ENCODE results near the gene ZWINT.
A peak's percentile ranks its signal among the peaks of the same experiment; 100 is the strongest.

Gene ZWINT

DNA sequence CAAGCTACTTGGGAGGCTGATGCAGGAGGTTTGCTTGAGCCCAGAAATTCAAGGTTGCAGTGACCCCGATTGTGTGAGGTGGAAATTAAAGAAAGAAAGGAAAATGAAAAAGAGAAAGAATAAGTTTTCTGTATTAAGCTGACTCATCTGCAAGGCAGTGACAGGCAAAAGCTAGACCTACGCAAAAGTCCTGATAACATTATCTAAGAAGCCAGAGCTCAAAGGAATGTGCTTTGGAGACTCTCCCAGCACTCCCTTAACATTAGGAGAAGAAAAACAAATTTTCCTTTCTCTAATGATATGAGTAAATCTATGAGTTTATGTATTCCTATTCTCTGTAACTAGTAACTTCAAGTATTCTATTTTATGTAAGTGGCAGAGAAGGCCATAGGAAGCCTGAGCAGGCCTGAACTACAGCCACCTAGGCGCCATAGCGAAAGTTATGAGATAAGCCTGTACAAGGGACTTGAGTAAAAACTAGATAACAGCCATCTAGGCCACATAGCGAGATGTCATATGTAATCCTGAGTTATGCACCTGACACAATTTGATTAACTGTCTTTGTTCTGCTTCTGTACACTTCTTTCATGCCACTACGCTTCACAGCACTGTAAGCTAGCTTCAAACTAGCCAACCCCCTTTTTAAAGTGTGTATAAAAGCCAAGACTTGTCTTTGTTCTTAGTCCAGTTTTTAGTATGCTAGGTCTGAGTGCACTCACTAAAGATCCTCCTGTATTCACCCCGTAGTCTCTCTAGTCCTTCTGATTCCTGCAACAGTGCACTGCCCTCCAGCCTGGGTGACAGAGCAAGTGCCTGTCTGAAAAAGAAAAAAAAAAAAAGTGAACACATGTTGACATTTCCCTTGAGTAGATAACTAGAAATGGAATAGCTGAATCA, 9.4 kb upstream of the ZWINT start (continued):
- TF ChIP-seq, protein P1, sequence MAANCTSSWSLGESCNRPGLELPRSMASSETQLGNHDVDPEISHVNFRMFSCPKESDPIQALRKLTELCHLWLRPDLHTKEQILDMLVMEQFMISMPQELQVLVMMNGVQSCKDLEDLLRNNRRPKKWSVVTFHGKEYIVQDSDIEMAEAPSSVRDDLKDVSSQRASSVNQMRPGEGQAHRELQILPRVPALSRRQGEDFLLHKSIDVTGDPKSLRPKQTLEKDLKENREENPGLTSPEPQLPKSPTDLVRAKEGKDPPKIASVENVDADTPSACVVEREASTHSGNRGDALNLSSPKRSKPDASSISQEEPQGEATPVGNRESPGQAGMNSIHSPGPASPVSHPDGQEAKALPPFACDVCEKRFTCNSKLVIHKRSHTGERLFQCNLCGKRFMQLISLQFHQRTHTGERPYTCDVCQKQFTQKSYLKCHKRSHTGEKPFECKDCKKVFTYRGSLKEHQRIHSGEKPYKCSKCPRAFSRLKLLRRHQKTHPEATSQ (tag by site-specific recombination; IDR thresholded peaks at IDR 0.05), result no peak
- TF ChIP-seq, protein P2, sequence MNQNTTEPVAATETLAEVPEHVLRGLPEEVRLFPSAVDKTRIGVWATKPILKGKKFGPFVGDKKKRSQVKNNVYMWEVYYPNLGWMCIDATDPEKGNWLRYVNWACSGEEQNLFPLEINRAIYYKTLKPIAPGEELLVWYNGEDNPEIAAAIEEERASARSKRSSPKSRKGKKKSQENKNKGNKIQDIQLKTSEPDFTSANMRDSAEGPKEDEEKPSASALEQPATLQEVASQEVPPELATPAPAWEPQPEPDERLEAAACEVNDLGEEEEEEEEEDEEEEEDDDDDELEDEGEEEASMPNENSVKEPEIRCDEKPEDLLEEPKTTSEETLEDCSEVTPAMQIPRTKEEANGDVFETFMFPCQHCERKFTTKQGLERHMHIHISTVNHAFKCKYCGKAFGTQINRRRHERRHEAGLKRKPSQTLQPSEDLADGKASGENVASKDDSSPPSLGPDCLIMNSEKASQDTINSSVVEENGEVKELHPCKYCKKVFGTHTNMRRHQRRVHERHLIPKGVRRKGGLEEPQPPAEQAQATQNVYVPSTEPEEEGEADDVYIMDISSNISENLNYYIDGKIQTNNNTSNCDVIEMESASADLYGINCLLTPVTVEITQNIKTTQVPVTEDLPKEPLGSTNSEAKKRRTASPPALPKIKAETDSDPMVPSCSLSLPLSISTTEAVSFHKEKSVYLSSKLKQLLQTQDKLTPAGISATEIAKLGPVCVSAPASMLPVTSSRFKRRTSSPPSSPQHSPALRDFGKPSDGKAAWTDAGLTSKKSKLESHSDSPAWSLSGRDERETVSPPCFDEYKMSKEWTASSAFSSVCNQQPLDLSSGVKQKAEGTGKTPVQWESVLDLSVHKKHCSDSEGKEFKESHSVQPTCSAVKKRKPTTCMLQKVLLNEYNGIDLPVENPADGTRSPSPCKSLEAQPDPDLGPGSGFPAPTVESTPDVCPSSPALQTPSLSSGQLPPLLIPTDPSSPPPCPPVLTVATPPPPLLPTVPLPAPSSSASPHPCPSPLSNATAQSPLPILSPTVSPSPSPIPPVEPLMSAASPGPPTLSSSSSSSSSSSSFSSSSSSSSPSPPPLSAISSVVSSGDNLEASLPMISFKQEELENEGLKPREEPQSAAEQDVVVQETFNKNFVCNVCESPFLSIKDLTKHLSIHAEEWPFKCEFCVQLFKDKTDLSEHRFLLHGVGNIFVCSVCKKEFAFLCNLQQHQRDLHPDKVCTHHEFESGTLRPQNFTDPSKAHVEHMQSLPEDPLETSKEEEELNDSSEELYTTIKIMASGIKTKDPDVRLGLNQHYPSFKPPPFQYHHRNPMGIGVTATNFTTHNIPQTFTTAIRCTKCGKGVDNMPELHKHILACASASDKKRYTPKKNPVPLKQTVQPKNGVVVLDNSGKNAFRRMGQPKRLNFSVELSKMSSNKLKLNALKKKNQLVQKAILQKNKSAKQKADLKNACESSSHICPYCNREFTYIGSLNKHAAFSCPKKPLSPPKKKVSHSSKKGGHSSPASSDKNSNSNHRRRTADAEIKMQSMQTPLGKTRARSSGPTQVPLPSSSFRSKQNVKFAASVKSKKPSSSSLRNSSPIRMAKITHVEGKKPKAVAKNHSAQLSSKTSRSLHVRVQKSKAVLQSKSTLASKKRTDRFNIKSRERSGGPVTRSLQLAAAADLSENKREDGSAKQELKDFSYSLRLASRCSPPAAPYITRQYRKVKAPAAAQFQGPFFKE (tag by site-specific recombination; IDR thresholded peaks at IDR 0.05; ENCODE audit: borderline replicate concordance), result no peak
- TF ChIP-seq ZNF292 (tag by site-specific recombination; IDR thresholded peaks at IDR 0.05; ENCODE audit: borderline replicate concordance, low read depth), result no peak
- TF ChIP-seq ZNF121 (tag by site-specific recombination; IDR thresholded peaks at IDR 0.05), result no peak
- TF ChIP-seq ZNF510 (tag by site-specific recombination; IDR thresholded peaks at IDR 0.05; ENCODE audit: insufficient replicate concordance), result no peak
- no peak for TF ChIP-seq ZBTB8A (tag by site-specific recombination; IDR thresholded peaks at IDR 0.05)
- TF ChIP-seq, protein P3, sequence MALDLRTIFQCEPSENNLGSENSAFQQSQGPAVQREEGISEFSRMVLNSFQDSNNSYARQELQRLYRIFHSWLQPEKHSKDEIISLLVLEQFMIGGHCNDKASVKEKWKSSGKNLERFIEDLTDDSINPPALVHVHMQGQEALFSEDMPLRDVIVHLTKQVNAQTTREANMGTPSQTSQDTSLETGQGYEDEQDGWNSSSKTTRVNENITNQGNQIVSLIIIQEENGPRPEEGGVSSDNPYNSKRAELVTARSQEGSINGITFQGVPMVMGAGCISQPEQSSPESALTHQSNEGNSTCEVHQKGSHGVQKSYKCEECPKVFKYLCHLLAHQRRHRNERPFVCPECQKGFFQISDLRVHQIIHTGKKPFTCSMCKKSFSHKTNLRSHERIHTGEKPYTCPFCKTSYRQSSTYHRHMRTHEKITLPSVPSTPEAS (tag by site-specific recombination; IDR thresholded peaks at IDR 0.05), result no peak
- TF ChIP-seq ZNF610 (tag by site-specific recombination; IDR thresholded peaks at IDR 0.05; ENCODE audit: borderline replicate concordance), result peak; percentile 67; the same call in 1 of the 2 replicates
- no peak for TF ChIP-seq MEIS1 (CRISPR knock-in tag; IDR thresholded peaks at IDR 0.05; ENCODE audit: borderline replicate concordance)
- no peak for TF ChIP-seq ZNF670 (tag by site-specific recombination; IDR thresholded peaks at IDR 0.05; ENCODE audit: low read depth)
- no peak for TF ChIP-seq ZNF174 (tag by site-specific recombination; IDR thresholded peaks at IDR 0.05)
- TF ChIP-seq KLF8 (tag by site-specific recombination; IDR thresholded peaks at IDR 0.05), result no peak
- no peak for TF ChIP-seq SP2 (tag by site-specific recombination; IDR thresholded peaks at IDR 0.05)
- no peak for TF ChIP-seq KLF9 (tag by site-specific recombination; IDR thresholded peaks at IDR 0.05; ENCODE audit: low read depth)
- TF ChIP-seq ZBTB7A (tag by site-specific recombination; IDR thresholded peaks at IDR 0.05; ENCODE audit: low read depth), result no peak
- TF ChIP-seq ZBTB48 (tag by site-specific recombination; IDR thresholded peaks at IDR 0.05), result no peak
- no peak for TF ChIP-seq ZNF114 (tag by site-specific recombination; IDR thresholded peaks at IDR 0.05)
- TF ChIP-seq, protein P4, sequence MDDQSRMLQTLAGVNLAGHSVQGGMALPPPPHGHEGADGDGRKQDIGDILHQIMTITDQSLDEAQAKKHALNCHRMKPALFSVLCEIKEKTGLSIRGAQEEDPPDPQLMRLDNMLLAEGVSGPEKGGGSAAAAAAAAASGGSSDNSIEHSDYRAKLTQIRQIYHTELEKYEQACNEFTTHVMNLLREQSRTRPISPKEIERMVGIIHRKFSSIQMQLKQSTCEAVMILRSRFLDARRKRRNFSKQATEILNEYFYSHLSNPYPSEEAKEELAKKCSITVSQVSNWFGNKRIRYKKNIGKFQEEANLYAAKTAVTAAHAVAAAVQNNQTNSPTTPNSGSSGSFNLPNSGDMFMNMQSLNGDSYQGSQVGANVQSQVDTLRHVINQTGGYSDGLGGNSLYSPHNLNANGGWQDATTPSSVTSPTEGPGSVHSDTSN (CRISPR knock-in tag; IDR thresholded peaks at IDR 0.05), result no peak
- TF ChIP-seq ZNF223 (tag by site-specific recombination; IDR thresholded peaks at IDR 0.05), result no peak
- TF ChIP-seq ZNF830 (tag by site-specific recombination; IDR thresholded peaks at IDR 0.05; ENCODE audit: low read depth), result no peak
- TF ChIP-seq, protein P5, sequence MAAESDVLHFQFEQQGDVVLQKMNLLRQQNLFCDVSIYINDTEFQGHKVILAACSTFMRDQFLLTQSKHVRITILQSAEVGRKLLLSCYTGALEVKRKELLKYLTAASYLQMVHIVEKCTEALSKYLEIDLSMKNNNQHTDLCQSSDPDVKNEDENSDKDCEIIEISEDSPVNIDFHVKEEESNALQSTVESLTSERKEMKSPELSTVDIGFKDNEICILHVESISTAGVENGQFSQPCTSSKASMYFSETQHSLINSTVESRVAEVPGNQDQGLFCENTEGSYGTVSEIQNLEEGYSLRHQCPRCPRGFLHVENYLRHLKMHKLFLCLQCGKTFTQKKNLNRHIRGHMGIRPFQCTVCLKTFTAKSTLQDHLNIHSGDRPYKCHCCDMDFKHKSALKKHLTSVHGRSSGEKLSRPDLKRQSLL (tag by site-specific recombination; IDR thresholded peaks at IDR 0.05), result no peak
- TF ChIP-seq ZNF561 (tag by site-specific recombination; IDR thresholded peaks at IDR 0.05; ENCODE audit: borderline replicate concordance), result no peak
- no peak for TF ChIP-seq ZNF707 (tag by site-specific recombination; IDR thresholded peaks at IDR 0.05)
- no peak for TF ChIP-seq ZNF350 (tag by site-specific recombination; IDR thresholded peaks at IDR 0.05)
- TF ChIP-seq ZNF157 (tag by site-specific recombination; IDR thresholded peaks at IDR 0.05), result no peak
- no peak for TF ChIP-seq ZNF138 (tag by site-specific recombination; IDR thresholded peaks at IDR 0.05; ENCODE audit: borderline replicate concordance)
- no peak for TF ChIP-seq ZNF776 (tag by site-specific recombination; IDR thresholded peaks at IDR 0.05; ENCODE audit: borderline replicate concordance)
- TF ChIP-seq KLF16 (tag by site-specific recombination; IDR thresholded peaks at IDR 0.05), result no peak
